Activated CD8-positive, alpha-beta memory T cell treated with anti-CD3 and anti-CD28 coated beads for 4 hours (primary cell): ENCODE data around the gene PDLIM7.
A peak's percentile ranks its signal among the peaks of the same experiment; 100 is the strongest.

Experiments used
- DNase-seq, 2 donors: peaks; one replicate each; pipeline ENCODE4 v3.0.0-alpha.2; 2020; ENCODE audit warnings: low read depth in 2 of 2

The PDLIM7 gene

DNA sequence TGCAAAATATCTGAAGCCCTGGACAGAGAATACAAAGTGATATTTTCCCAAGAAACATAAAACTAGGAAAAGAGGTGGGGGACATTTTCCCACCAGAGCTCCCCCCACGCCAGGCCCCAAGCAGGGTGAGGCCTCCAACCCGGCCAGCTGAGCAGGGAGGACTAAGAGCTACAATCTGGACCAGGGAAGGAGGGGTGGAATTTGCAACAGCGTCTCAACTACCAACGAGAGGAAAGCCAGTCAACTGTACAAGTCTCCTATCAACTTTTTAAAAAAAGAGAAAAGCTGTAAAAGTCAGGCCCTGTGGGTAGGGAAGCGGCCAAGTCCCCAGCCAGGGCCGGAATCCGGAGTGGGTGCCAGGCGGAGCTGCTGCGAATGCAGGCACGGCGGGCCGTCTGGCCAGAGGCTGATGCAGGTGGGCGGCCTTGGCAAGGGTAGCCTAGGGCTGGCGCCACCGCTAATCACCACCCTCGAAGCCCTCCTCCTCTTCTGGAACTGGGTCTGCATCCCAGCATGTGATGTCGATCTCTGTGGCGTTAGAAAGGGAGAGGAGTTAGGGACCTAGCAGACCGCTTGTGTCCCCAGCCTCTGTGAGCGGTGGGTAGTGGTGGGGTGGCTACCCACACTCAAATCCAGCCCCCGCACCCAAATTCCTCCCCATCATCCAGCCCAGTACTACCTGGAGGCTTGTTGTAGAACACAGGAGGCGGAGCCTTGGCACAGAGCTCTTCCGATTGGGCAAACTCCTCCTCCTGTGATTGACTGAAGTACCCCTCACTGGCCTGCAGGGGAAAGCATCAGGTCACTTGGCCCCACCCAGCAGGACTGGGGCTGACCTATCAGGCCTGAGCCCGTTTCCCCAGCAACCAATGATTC lies 40.2 kb downstream of the PDLIM7 start:
- DNase-seq, result no peak

DNA sequence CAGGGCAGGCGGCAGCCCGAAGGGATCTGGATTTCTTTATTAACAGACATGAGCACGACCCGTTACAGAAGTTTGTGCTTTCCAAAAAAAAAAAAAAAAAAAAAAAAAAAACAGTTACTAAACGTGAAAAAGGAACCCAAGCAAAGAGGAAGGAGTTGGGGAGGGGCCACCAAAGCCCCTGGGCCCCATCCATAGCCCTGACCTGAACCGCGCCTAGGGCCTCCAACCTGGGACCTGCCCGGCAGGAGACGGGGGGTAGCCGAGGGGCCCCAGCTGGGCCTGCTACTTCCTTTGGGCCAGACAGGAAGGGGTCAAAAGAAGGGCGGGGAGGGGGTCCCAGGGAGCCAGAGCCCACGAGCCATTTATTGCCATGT lies 40.8 kb downstream of the PDLIM7 start:
- no peak for DNase-seq

DNA sequence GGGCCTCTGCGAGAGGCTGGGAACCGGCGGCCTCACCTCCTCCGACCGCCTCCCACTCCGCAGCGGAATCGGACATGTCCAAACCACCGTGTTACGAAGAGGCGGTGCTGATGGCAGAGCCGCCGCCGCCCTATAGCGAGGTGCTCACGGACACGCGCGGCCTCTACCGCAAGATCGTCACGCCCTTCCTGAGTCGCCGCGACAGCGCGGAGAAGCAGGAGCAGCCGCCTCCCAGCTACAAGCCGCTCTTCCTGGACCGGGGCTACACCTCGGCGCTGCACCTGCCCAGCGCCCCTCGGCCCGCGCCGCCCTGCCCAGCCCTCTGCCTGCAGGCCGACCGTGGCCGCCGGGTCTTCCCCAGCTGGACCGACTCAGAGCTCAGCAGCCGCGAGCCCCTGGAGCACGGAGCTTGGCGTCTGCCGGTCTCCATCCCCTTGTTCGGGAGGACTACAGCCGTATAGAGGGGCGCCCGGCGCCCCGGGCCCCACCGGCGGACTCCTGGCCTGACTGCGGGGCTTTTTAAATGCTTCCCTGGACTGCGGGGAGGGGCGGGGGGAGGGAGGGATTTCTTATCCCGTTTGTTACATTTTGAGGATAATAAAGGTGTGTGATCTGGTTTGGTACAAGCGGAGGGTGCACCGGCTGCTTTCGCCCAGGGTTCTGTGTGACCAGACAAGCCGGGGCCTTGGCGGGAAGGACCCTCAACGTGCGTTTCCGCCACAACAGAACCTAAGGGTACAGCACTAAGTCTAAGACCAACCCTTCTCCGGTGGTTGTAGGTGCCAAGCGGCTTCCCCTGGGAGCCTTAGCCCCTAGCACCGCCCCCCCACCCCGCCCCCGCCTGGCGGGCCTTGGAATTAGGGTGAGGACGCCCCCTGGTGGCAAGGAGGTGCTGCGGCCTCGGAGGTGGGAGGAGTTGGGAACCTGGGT lies 41.5 kb downstream of the PDLIM7 start:
- DNase-seq, result peak; percentile 91 to 92

DNA sequence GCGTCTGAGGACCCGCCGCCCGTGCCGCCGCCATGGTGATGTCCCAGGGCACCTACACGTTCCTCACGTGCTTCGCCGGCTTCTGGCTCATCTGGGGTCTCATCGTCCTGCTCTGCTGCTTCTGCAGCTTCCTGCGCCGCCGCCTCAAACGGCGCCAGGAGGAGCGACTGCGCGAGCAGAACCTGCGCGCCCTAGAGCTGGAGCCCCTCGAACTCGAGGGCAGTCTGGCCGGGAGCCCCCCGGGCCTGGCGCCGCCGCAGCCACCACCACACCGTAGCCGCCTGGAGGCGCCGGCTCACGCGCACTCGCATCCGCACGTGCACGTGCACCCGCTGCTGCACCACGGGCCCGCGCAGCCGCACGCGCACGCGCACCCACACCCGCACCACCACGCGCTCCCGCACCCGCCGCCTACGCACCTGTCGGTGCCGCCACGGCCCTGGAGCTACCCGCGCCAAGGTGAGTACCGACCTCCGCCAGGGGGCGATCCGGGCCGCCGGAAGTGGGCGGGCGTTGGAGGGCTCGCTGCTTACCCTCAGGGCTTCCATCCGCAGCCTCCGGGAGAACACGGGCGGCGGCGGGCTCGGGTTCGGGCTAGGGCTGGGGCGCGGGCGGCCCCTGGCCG lies 42.3 kb downstream of the PDLIM7 start:
- peak; percentile 82 to 87 for DNase-seq

DNA sequence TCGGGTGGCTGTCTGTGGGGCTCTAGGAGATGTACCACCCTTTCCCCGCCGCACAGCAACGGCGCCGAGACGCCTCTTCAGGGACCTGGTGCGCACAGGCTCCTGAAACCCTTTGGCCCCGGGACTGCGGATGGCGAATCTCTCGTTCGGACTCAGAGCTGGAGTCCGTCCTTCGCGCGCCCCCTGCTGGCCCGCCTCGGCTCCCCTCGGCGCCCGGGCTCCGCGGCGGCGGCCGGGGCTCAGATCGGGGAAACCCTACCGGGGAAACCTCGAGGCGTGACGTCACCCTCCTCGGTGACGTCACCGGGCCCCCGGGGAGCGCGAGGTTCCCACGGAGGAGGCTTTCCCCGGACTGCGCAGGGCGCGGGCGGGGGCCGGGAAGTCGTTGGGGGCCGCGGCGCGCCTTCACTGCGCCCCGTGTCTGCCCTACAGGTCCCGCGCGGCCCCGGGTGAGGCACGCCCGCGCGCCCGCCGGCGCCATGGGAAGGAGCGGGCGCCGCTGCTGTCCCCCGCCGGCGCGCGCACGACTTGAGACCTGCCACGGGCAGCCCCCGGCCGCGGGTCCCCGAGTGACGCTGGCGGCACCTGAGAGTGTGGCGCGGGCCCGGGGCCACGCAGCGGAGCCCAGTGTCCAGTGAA lies 42.9 kb downstream of the PDLIM7 start:
- DNase-seq, result peak; percentile 85 to 92

DNA sequence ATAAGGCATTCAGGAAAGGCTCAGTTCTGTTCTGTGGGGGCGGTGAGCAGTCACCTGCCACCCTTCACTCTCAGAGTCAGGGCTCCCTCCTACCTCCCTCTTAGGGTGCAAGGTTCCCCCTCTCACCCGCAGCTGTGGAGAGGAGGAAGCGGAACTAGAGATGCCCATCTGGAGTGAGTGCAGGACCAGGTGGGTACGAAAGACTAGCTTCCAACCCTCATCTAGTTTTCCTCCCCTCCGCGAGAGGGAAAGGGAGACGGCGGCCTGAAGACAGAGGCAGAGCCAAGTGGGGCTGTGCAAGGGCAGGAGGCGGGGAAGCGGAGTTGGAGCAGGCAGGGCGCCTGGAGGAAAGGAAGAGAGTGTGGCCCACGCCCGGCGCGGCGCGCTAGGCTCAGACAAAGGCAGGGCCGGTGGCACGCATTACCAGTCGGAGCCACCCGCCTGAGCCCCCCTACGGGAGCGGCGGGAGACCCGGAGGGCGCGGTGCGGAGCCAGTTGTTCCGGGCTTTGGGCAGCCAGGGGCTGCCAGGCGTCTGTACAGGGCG lies 43.5 kb downstream of the PDLIM7 start:
- DNase-seq, result no peak

DNA sequence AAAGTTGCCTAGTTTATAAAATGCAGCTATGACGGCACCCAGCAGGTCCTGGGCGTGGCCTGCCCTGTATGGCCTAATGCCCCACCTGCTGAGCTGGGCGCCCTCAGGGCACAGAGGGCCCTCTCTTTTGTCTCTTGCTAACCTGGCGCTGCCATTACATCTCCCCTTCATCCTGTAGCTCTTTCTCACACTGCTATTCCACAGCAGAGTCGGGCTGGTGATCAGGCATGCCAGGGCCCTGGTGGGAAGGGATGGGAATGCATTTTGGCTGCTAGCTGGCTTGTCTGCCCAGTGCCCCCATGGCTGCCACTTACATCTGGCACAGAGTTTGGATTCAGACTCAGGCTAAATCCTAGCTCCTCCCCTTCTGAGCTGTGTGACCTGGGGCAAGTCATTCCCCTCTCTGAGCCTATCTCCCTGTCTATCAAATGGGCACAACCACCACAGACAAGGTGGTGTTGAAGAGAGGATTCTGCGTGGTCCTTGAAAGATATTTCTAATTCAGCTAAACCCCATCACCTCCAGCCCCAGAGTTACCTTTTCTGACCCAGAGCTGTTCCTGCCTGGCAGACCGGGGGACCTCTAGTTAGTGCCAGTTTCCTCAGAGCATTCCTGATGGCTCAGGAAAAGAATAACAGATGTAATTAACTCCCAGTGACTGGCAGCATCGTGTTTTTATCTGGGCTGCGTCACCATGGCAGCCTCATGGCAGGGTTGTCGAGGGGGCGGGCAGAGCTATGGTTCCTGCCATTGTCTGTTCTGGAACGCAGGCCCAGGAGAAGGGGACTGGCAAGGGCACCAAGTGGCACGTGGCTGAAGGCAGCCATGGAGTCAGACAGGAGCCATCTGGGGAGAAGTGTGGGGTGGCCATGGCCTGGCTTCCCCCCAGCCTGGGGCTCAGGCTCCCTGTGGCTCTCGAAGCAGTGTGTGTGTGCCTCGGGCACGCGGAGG lies 44.4 kb downstream of the PDLIM7 start:
- no peak for DNase-seq

DNA sequence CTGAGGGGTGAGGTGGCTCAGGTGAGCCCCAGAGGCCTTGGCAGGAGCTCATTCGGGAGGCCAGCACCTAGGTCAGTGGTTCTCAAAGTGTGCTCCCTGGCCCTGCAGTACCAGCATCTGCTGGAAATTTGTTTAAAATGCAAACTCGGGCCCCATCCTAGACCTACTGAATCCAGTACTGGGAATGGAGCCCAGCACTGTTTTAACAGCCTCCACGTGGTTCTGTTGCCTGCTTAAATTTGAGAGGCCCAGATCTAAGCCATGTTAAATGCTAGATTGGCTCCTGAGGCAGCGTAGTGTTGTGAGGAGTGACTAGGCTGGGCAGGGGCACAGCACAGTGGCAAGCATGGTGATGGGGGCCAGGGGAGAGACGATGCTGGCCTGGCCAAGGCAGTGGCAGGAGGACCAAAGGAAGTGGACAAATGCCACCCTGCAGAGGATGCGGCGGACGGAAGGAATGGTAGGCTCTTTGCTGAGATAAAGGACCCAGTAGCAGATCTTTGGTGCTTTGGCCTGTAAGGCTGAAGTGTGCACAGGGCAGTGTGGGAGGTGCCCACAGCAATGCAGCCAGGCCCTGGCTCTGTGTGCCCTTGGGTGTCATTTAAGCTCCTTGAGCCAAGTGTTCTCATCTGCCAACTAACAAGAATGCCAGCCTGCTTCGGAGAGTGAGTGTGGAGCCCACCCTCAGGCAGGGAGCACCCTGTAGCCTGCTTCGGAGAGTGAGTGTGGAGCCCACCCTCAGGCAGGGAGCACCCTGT lies 46.6 kb downstream of the PDLIM7 start:
- no peak for DNase-seq

DNA sequence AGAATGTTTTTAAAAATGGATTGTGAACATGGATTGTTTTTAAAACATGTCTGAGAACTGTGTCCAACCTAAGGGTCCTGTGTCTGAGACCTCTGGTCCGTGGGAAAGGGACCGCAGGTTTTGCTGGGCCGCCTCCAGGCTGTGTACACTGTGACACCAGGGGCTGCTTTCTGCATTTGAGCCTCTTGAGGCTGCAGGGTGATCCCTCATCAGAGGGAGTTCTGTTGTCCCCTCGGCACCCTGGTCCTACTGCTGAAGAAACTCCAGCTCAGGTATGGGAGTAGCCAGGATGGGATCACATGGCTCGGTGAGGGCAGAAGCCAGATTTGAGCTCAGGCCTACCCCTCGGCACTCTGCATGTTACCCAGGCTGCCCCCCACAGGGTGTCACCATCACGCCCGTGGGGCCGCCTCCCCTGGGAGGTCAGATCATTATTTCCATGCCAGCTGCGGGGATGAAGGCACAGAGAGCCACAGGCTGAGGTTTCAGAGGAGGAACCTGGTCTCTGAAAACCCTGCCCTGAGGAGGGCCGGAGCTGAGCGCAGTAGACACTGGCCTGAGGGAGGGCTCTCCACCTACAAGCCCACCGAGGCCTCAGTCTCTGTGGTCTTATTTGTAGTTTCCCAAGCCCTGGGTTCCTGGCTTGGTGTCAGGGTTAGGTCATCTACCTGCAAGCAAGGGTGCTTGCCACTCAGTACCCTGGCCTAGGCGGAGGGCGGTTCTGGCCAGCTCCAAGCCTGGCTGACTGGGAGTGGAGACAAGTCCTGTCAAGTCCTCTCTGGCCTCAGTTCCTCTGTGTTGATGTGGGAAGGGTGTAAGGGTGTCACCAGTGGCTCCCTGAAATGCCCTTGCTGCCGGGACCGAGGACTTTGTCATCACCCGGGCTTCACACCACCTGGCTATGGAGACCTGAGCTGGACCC lies 48.0 kb downstream of the PDLIM7 start:
- no peak for DNase-seq

DNA sequence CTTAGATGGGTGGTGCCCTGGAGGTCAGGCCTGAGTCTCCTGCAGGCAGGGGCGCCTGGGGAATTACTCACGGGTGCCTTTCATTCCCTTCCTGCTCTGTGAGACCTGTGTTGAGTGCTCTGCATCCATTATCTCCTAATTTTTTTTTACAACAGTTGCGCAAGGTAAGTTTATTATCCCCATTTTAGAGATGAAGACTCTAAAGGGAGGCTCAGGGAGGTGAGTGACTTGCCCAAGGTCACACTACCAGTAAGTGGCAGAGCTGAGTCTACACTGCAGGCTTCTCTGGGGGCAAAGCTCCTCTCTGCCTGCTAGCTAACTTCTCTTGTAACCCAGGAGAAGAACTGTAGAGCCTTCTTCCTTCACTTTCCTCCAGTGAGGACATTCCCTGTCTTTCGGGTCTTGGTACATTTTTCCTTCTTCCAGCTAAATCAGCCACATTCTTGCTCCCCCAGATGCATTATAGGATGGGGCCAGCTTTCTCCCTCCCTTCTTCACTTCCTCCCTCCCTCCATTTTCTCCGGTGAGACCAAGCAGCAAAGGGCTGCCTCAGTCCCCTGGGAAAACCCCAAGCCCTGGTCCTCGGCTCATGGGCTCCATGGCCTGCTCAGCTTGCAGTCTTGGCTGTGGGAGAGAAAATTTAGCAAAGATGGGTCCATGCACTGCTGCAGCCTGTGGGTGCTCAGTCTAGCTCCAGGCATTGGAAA lies 49.0 kb downstream of the PDLIM7 start:
- DNase-seq, result no peak

DNA sequence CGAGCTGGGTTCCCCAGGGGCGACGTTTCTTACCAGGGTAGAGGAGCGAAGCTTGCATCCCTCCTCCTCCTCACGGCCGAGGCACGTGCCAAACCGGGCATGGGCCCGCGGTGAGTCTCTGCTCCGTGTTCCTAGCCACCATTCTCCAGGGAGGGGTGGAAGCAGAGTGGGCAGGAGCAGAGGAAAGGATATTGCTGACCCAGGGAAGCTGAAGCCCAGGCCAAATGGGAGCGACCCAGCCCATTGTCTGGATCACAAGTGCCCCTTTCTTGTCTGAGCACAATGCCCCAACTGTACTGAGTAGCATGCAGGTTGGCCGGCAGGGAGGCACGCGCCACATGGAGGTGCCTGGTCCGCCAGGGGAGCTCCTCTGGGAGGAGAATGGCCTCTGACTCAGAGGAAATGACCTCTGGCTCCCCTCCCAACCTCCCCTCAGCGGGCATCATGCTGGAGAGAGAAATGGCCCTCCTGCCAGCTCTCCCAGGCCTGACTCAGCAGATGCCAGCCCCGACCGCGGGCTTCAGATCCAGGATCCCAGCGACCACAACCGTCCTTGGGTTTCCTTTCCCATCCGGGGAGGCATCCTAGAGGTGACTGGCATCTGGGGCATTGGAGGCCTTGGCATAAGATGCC lies 49.7 kb downstream of the PDLIM7 start:
- DNase-seq, result no peak

DNA sequence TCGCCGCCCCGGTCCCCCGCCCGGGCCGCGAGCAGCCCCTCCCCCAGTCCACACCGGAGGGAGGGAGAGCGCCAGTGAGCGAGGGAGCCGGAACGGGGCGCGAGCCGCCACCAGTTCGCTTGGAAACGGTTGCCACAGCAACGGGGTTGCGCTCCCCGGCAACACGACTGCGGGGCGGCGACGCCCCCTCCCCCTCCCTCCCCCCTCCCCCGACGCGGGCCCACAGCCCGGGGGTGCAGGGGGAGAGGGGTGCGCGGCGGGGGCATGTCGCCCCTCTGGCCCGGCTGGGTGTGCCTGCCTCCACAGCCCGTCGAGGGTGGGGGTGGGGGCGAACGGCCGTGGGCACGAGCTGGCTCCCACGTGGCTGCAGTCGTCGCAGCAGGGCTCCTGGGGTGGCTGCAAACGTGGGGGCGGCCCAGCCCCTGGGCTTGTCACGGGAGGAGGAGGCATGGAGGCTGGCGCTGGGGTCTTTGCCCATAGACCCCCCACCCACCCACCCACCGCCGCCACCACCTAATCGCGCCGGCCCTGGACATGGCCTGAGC lies 50.3 kb downstream of the PDLIM7 start:
- peak; percentile 31 to 45 for DNase-seq

DNA sequence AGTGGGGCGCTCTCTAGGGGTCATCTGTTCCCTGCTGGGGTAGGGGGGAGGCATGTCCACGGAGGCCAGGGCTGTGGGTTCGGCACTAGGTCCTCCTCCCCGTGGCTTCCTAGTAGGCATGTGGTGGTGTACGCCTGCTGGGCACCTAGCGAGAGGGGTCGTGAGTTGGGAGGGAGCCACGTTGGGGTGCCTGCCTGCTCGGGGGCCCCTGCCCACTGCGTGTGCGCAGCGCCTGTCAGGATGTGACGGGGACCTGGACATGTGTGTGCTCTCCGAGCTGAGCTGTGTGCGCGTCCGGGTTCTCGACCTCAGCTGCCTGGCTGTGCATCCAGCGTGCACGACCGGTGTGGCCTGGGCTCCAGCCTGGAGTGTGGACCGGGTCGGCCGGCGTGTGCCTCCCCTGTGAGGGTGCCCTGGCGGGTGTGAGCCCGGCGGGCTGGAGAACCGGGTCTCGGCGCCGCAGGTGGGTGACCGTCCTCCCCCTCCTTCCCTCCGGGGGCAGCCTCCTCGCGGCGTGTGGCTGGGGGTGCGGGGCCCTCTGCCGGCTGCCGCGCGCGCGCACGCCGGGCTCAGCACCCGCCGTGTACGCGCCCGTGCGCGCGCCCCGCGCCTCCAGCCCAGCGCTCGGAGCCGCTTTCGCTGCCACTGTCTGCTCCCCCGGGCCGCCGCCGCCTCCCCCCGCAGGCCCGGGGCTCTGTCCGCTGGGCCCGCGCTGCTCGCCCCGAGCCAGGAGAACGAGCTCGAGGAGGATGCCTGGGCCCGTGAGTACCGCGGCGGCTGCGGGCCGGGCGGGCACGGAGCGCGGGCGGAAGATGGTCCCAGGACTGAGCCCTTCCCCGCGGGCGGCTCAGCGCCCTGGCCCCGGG lies 51.0 kb downstream of the PDLIM7 start, which contains the start of gene PRR7:
Gene PRR7, plus strand, starts transcription at position 615 of the 866 bp plus-strand sequence. CDS start 8,254 bp downstream, outside the sequence.
- DNase-seq, result peak; percentile 50 to 51

DNA sequence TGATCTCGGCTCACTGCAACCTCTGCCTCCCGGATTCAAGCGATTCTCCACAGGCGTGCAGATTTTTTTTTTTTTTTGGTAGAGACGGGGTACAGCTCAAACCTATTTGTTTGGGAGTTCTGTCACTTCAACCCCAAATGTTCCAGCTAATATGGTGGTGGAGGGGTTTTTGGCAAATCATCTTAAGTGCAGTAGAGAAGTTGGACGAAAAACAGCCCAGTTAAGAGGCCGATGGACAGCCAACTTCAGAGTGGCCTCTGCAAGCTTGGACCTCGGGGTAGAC lies 51.5 kb downstream of the PDLIM7 start:
- no peak for DNase-seq

DNA sequence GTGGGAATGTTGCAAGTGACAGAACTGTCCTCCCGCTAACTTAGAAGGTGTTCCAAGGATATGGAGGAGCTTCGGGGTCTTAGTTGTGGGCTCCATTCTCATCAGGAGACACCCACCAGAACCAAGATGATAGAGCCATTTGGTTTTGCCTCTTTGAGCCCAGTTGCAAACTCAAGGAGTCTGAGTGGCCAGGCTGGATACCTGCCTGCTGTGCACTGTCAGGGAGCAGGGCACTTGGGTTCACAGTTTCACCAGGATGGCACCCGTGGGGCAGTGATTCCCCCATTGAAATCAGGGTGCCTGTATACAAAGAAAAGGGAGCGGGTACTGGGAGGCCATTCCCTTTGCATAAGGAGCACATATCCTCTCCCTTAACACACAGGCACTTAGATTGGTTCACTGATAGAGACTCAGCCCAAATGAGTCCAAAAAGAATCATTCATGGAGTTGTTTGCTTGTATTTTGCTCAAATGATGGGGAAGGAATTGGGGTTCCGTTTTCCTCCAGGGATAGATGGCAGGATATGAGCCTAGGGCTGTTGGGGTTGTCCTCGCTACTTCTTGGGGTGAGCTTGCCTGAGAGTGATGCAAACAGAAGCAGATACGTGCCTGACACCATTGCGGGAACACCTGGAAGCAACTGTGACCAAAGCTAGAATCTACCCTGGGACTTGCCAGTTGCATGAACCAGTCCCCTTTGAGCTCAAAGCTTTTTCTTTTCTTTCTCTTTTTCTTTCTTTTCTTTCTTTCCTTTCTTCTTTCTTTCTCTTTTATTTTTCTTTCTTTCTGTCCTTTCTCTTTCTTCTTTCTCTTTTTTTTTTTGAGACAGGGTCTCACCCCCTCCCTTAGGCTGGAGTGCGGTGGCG lies 52.1 kb downstream of the PDLIM7 start:
- DNase-seq, result no peak
